ENCODE results near the gene XXYLT1. TPM values are rescaled to one million over a fixed set of nuclear protein-coding genes. Genes with fewer than 3 reads are reported as not detected.

XXYLT1 gene
- total and polyA plus RNA-seq, 2 of the 4 experiments (the other 2 are of a cell fraction) = 14.7 to 18.1 TPM

GRCh38 chr3:195025056-195025883 is 245.7 kb downstream of the XXYLT1 start:
- peaks cover 16% of the 10 kb centered on the region for H3K27me3 ChIP-seq (ENCODE audit: control insufficient read depth, insufficient read depth, low read length)
- peak overlapping the region; percentile 23 for H2AFZ ChIP-seq (replicated peaks; ENCODE audit: low read length, poor library complexity)
- H4K91ac ChIP-seq (ENCODE audit: insufficient read depth, low read depth, low read length) = no peak overlapping the region
- H2BK15ac ChIP-seq (ENCODE audit: low read depth, low read length) = no peak overlapping the region
- ATAC-seq (ENCODE audit: low read depth) = no peak
- WGBS, 2 experiments (ENCODE audit: extremely low coverage in 2 of 2, insufficient read length in 1 of 2) = no CpG with 5 or more reads among the region's 17 CpGs
- H3K56ac ChIP-seq (ENCODE audit: extremely low read depth, insufficient read depth, low read length) = no peak overlapping the region
- H3K4me2 ChIP-seq (ENCODE audit: low read depth, low read length) = no peak overlapping the region
- no peak overlapping the region for H4K5ac ChIP-seq (ENCODE audit: low read depth, low read length)
- H3K36me3 ChIP-seq (ENCODE audit: control insufficient read depth, insufficient read depth, low read length) = no peaks in the 10 kb centered on the region
- H3K14ac ChIP-seq (replicated peaks; ENCODE audit: low read depth, low read length) = no peak overlapping the region
- no peak for DNase-seq
- intact Hi-C loops (cut with micrococcal nuclease) = no loop called here
- H3K23ac ChIP-seq (ENCODE audit: low read depth, low read length) = no peak overlapping the region
- H3K4me3 ChIP-seq (ENCODE audit: insufficient read depth, low read depth, low read length) = no peak overlapping the region
- TF ChIP-seq CHD1 (IDR thresholded peaks at IDR 0.05; ENCODE audit: low read depth, low read length) (no peak), RCOR1 (IDR thresholded peaks at IDR 0.05; ENCODE audit: insufficient replicate concordance, low read length) (no peak), RFX5 (IDR thresholded peaks at IDR 0.05; ENCODE audit: low read depth, low read length) (no peak), USF2 (IDR thresholded peaks at IDR 0.05; ENCODE audit: low read depth, low read length) (no peak), MAFK (IDR thresholded peaks at IDR 0.05; ENCODE audit: low read depth, low read length) (no peak), FOS (IDR thresholded peaks at IDR 0.05; ENCODE audit: low read depth, low read length) (no peak), NFE2L2 (IDR thresholded peaks at IDR 0.05; ENCODE audit: low read depth, low read length) (no peak), MAZ (IDR thresholded peaks at IDR 0.05; ENCODE audit: borderline replicate concordance, low read depth, low read length) (no peak), CTCF (conservative IDR thresholded peaks at IDR 0.05; ENCODE audit: low read depth, low read length) (no peak), RAD21 (IDR thresholded peaks at IDR 0.05; ENCODE audit: low read length) (no peak), MXI1 (IDR thresholded peaks at IDR 0.05; ENCODE audit: borderline replicate concordance, low read depth, low read length) (no peak), SMC3 (IDR thresholded peaks at IDR 0.05; ENCODE audit: low read depth, low read length) (no peak), POLR2A (IDR thresholded peaks at IDR 0.05; ENCODE audit: low read depth, low read length) (no peak)
- no peak overlapping the region for H3K27ac ChIP-seq (ENCODE audit: insufficient read depth, low read length)
- no peak overlapping the region for H3K4ac ChIP-seq (ENCODE audit: low read depth, low read length)
- H3K9ac ChIP-seq (ENCODE audit: low read depth, low read length) = no peak overlapping the region
- peaks cover 2% of the 10 kb centered on the region for H3K9me3 ChIP-seq (ENCODE audit: control insufficient read depth, insufficient read depth, low read length)
- no peaks in the 10 kb centered on the region for H3K9me1 ChIP-seq (ENCODE audit: insufficient read depth, low read length)
- H2AK5ac ChIP-seq (ENCODE audit: low read depth, low read length) = no peak overlapping the region
- H2BK5ac ChIP-seq (ENCODE audit: low read depth, low read length, poor library complexity, severe bottlenecking) = no peak overlapping the region
- in situ Hi-C loops (cut with MboI; ENCODE audit: low sequenced_read_pairs) = no loop called here
- no peak overlapping the region for H3K18ac ChIP-seq (ENCODE audit: low read depth, low read length)
- no peaks in the 10 kb centered on the region for H3K4me1 ChIP-seq (ENCODE audit: control insufficient read depth, insufficient read depth, low read length)
- H2BK120ac ChIP-seq (ENCODE audit: low read depth, low read length) = no peak overlapping the region
- no peaks in the 10 kb centered on the region for H3K79me1 ChIP-seq (ENCODE audit: low read depth in 1 of 2, low read length in 2 of 2)
- ChIA-PET CTCF (no interaction called here), POLR2A (ENCODE audit: unreplicated experiment) (no interaction called here)
- H2BK20ac ChIP-seq (ENCODE audit: low read depth, low read length) = no peak overlapping the region
- BruUV-seq (replicated peaks) = no TSS peak
- H2AK9ac ChIP-seq (replicated peaks; ENCODE audit: low read depth, low read length, poor library complexity) = no peak overlapping the region
- dilution Hi-C loops (cut with HindIII; ENCODE audit: low sequenced_read_pairs, unreplicated experiment) = no loop called here
- no peak overlapping the region for H4K8ac ChIP-seq (ENCODE audit: low read depth in 2 of 2, low read length in 2 of 2)
- H4K20me1 ChIP-seq (ENCODE audit: insufficient read depth, low read length) = no peaks in the 10 kb centered on the region

All from IMR-90 (cell line).